Osteoblast (primary cell): Measurements from ENCODE around the gene MAPRE2. TPM values are rescaled to one million over a fixed set of nuclear protein-coding genes. Genes with fewer than 3 reads are reported as not detected.

Experiments
- DNase-seq: peaks from one replicate; pipeline ENCODE4 v3.0.0; 2011; ENCODE audit warnings: low spot score, mixed read lengths; ENCODE audit not compliant: insufficient read length; ENCODE audit errors: missing footprints
- H2AFZ ChIP-seq: 2 replicates; pipeline ENCODE4 v1.6.0; 2011; ENCODE audit warnings: mild to moderate bottlenecking, low read length
- H3K27ac ChIP-seq: 2 replicates; pipeline ENCODE4 v1.5.1; 2011; ENCODE audit warnings: mild to moderate bottlenecking, low read depth, low read length, moderate library complexity
- H3K27me3 ChIP-seq: 2 replicates; pipeline ENCODE4 v1.6.0; 2012; ENCODE audit warnings: mild to moderate bottlenecking, control low read depth, inconsistent platforms, low read length, moderate library complexity; ENCODE audit not compliant: insufficient read depth
- H3K36me3 ChIP-seq: 2 replicates; pipeline ENCODE4 v1.5.1; 2011; ENCODE audit warnings: mild to moderate bottlenecking, low read length, control low read depth, moderate library complexity; ENCODE audit not compliant: insufficient read depth
- H3K4me1 ChIP-seq: 2 replicates; pipeline ENCODE4 v1.5.1; 2011; ENCODE audit warnings: mild to moderate bottlenecking, low read length, control low read depth, moderate library complexity; ENCODE audit not compliant: insufficient read depth
- H3K4me2 ChIP-seq: 2 replicates; pipeline ENCODE4 v1.6.0; 2011; ENCODE audit warnings: mild to moderate bottlenecking, low read length; ENCODE audit not compliant: insufficient read depth
- H3K4me3 ChIP-seq: fragments of 200-600 bp; sonication (generic); 3 replicates; pipeline ENCODE4 v1.5.1; 2012; ENCODE audit warnings: mild to moderate bottlenecking, low read length, inconsistent platforms; ENCODE audit not compliant: insufficient read depth
- H3K79me2 ChIP-seq: 2 replicates; pipeline ENCODE4 v1.6.0; 2012; ENCODE audit warnings: mild to moderate bottlenecking, low read length, control low read depth, inconsistent platforms; ENCODE audit not compliant: insufficient read depth
- H3K9me3 ChIP-seq: 2 replicates; pipeline ENCODE4 v1.5.1; 2011; ENCODE audit warnings: low read depth, low read length, control low read depth
- H4K20me1 ChIP-seq: 2 replicates; pipeline ENCODE4 v1.6.0; 2012; ENCODE audit warnings: mild to moderate bottlenecking, low read length, control low read depth; ENCODE audit not compliant: insufficient read depth
- CTCF ChIP-seq: IDR thresholded peaks from 2 replicates; pipeline ENCODE4 v1.5.1; 2011; ENCODE audit warnings: mild to moderate bottlenecking, low read depth, low read length, moderate library complexity; ENCODE audit errors: extremely low read depth
- total RNA-seq: library from RNA; depleted of rRNA; stranded (reverse); fragments of >200 nt; gene quantifications from 2 replicates; pipeline ENCODE4 v1.2.3, GENCODE V29; 2012

The MAPRE2 gene
- total RNA-seq, 1 donor = 21.7 TPM

GRCh38 chr18:35085450-35086380 lies 44.5 kb downstream of the MAPRE2 start:
- no peak for DNase-seq
- Histone ChIP-seq H2AFZ (no peak overlapping the region), H3K27ac (no peak overlapping the region), H3K4me3 (no peak overlapping the region), H4K20me1 (no peaks in the 10 kb centered on the region), H3K4me2 (no peak overlapping the region), H3K36me3 (no peaks in the 10 kb centered on the region), H3K4me1 (peaks cover 21% of the 10 kb centered on the region), H3K27me3 (no peaks in the 10 kb centered on the region), H3K9me3 (no peaks in the 10 kb centered on the region), H3K79me2 (no peaks in the 10 kb centered on the region)
- no peak for TF ChIP-seq CTCF

GRCh38 chr18:35086704-35087103 lies 45.5 kb downstream of the MAPRE2 start:
- H3K36me3 ChIP-seq = no peaks in the 10 kb centered on the region
- H3K79me2 ChIP-seq = no peaks in the 10 kb centered on the region
- no peak for DNase-seq
- no peak overlapping the region for H3K4me3 ChIP-seq
- no peak for TF ChIP-seq CTCF
- no peak overlapping the region for H2AFZ ChIP-seq
- H3K4me1 ChIP-seq = peaks cover 21% of the 10 kb centered on the region
- H3K27ac ChIP-seq = no peak overlapping the region
- no peak overlapping the region for H3K4me2 ChIP-seq
- H3K27me3 ChIP-seq = no peaks in the 10 kb centered on the region
- no peaks in the 10 kb centered on the region for H3K9me3 ChIP-seq
- no peaks in the 10 kb centered on the region for H4K20me1 ChIP-seq

GRCh38 chr18:35087726-35088125 lies 46.5 kb downstream of the MAPRE2 start:
- no peak overlapping the region for H3K27ac ChIP-seq
- peaks cover 21% of the 10 kb centered on the region for H3K4me1 ChIP-seq
- no peak for TF ChIP-seq CTCF
- H3K4me3 ChIP-seq = no peak overlapping the region
- no peak for DNase-seq
- no peaks in the 10 kb centered on the region for H4K20me1 ChIP-seq
- H2AFZ ChIP-seq = no peak overlapping the region
- H3K9me3 ChIP-seq = no peaks in the 10 kb centered on the region
- no peaks in the 10 kb centered on the region for H3K36me3 ChIP-seq
- no peak overlapping the region for H3K4me2 ChIP-seq
- H3K27me3 ChIP-seq = no peaks in the 10 kb centered on the region
- H3K79me2 ChIP-seq = no peaks in the 10 kb centered on the region

GRCh38 chr18:35088921-35089320 lies 47.7 kb downstream of the MAPRE2 start:
- no peak overlapping the region for H2AFZ ChIP-seq
- no peak for TF ChIP-seq CTCF
- H3K4me1 ChIP-seq = peaks cover 21% of the 10 kb centered on the region
- DNase-seq = no peak
- no peaks in the 10 kb centered on the region for H3K27me3 ChIP-seq
- H3K27ac ChIP-seq = no peak overlapping the region
- H3K4me2 ChIP-seq = no peak overlapping the region
- H3K4me3 ChIP-seq = no peak overlapping the region
- no peaks in the 10 kb centered on the region for H3K79me2 ChIP-seq
- no peaks in the 10 kb centered on the region for H4K20me1 ChIP-seq
- no peaks in the 10 kb centered on the region for H3K9me3 ChIP-seq
- no peaks in the 10 kb centered on the region for H3K36me3 ChIP-seq
